PC-9 (cell line): Measurements from ENCODE around the gene MAGEL2.

Experiments used
- EZH2 ChIP-seq: fragments of 200-600 bp; sonication (generic); IDR thresholded peaks from 2 replicates; pipeline ENCODE4 v1.8.0; 2017; ENCODE audit warnings: antibody characterized with exemption, low read depth
- TF ChIP-seq, protein P1 (sequence below): fragments of 200-600 bp; sonication (generic); conservative IDR thresholded peaks from 2 replicates; pipeline ENCODE4 v1.6.1; 2017; ENCODE audit warnings: mixed run types, antibody characterized with exemption, mild to moderate bottlenecking, moderate library complexity

DNA sequence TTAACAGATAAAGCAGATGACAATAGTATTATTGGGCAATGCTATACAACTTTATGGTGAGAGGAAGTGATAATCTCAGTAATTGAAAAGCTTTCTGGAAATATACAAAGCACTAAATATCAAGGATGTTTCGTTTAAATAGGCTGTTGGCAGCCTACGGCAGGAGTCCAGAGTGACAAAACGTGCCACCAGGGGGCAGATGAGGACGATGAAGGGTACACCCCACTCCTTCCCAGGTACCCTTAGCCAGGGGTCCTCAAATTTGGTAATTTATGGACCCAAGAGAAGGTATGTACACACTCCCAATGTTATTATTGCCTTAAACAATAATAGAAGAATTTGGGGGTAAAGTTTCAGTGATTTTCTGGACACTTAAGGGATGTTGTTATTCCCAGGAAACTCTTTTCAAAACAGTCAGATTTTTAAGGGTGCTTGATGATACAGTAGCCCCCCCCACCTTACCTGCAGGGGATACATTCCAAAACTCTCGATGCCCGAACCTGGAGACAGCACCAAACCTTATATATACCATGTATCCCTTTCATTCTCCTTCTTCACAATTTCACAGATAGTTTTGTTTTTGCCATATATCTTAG lies 1.4 kb upstream of the MAGEL2 start:
- TF ChIP-seq, protein P1, sequence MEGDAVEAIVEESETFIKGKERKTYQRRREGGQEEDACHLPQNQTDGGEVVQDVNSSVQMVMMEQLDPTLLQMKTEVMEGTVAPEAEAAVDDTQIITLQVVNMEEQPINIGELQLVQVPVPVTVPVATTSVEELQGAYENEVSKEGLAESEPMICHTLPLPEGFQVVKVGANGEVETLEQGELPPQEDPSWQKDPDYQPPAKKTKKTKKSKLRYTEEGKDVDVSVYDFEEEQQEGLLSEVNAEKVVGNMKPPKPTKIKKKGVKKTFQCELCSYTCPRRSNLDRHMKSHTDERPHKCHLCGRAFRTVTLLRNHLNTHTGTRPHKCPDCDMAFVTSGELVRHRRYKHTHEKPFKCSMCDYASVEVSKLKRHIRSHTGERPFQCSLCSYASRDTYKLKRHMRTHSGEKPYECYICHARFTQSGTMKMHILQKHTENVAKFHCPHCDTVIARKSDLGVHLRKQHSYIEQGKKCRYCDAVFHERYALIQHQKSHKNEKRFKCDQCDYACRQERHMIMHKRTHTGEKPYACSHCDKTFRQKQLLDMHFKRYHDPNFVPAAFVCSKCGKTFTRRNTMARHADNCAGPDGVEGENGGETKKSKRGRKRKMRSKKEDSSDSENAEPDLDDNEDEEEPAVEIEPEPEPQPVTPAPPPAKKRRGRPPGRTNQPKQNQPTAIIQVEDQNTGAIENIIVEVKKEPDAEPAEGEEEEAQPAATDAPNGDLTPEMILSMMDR, result peak; percentile 65
- no peak for TF ChIP-seq EZH2
